HG02884 (cell line): ENCODE results near the gene UCK2.

Experiments
- ATAC-seq: cut with Tn5 transposase; IDR thresholded peaks from one replicate; pipeline ENCODE4 v1.9.1; 2021; ENCODE audit warnings: mild to moderate bottlenecking, moderate library complexity; ENCODE audit not compliant: unreplicated experiment

The UCK2 gene

DNA sequence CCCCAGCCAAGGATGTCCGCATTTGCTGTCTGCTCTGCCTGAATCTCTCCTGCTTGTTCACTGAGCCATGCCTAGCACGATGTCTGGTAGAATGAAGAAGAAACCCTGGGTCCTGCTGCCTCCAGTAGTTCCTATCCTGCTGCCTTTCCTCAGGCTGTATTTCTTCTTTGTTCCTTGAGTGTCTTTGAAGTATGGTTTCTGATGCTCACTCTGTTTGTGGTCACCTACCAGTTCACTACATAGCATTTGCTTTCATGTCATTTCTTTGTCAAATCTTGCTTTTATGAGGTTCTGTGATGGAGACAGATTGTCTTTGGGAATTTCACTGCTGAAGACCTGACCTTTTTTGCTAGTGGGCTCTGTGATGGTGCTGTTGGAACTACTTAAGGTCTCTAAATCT, 5.9 kb downstream of the UCK2 start:
- no peak for ATAC-seq

DNA sequence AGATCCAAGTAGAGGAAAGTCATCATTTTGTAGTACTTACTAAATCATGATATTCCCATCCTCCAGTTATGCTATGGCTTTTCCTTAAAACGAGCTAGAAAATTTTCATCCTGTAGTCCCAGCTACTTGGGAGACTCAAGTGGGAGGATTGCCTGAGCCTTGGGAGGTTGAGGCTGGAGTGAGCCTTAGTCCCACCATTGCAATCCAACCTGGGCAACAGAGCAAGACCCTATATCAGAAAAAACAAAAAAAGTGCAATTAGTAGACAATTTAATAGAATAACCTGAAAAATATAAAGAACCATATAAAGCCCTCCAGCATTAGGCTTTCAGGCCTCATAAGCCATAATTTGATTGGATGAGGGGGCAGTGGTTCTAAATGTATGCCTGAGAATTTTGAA, 6.8 kb downstream of the UCK2 start:
- no peak for ATAC-seq

DNA sequence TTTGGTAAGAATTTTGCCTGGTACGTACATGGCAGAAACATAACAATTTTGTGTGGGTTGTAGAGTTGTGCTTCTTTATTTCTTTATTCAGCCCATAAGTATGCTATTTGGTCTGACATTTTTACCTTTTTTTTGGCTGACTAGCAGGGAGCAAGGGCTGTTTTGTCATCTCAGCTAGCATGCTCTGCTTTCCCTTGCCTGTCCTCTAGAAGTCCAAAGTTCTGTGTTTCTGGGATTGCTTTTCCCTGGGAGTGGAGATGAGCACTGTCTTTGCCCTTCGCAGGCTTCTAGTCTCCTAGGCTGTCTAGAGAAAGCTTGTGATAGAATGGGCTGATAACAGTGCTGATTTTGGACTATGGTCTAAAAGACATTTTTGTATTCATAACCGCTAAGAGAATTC, 7.5 kb downstream of the UCK2 start:
- no peak for ATAC-seq

DNA sequence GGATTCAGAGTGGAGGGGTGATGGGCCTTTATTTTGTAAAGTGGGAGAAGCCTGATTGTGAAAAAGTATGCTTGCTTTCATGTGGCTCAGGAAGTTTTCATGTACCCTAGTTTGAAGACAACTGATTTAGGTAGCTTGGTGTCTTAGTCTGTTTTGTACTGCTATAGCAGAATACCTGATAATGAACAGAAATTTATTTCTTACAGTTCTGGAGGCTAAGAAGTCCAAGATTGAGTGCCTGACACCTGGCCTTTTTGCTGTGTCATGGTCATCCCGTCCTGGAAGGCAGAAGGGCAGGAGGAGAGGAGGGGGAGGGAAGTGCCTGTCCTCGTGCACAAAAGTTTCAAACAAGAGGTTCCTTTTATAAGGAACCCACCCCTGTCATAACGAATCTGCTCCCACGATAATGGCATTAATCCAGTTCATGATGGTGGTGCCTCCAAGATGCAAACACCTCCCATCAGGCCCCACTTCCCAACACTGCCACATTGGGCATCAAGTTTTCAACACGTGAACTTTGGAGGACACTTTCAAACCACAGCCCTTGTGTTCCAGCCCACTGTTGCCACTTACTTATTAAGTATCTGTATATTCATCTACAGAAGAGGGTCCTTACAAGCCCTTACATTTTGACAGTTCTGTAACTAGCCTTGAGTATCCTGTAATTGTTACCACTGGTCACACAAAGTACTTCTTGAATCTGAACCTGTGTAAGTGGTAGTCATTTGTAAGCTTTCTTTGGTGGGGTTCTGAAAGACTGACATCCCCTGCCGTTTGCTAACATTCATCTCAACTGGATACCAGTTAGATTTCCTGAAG, 9.5 kb downstream of the UCK2 start:
- ATAC-seq = no peak

DNA sequence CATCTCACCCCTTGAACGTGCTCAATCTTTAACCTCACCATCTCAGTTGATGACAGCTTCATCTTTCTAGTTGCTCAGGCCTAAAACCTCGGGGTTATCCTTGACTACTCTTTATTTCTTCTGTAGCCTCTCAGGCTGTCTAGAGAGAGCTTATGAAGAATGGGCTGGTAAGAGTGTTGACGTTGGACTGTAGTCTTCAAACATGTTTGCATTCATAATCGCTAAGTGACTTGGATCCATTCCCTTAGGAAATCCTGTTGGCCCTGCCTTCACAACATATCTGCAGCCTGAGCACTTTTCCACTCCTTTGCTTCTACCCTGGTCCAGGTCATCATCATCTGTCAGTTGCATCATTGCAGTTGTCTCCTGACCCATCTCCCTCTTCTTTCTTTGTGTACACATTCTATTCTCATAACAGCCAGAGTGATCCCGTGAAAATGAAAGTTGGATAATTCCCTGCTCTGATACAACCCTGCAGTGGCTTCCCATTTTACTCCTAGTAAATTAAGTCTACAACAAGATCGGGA, 10.5 kb downstream of the UCK2 start:
- no peak for ATAC-seq

DNA sequence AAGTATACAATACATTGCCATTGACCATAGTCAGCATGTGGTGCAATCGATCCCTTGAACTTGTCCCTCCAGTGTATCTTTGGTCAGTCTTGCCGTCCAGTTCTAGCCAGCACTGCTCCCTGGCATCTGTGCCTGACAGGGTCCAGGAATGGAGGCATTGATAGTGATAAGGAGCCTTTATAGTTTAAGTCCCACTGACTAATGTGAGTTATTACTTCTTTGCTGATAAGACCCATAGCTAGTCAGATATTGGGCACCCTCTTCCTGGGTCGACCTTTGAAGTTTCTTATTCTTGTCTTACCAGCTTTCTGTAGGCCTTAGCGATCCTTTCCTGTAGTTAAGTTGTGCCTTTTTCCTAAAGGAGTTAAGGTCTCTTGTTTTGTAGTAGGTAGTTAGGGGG, 13.0 kb downstream of the UCK2 start:
- no peak for ATAC-seq

DNA sequence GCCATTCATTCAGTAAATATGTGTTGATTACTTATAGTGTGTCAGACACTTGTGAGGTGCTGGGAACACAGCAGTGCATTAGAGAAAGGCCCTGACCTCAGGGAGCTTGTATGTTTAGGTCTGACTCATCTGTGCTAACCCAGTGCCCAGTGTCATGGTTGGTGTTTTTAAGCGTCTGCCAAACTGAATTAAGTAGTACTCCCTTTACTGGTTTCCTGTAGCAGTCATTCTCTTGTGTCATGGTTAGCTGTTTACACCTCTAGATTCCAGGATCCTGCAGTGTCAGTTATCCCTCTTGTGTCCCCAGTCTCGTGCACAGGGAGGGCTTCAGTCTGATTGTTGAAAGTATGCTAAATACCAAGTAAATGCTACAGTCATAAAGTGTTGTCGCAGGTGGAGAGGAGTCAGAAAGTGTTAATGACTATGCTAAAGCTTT, 14.2 kb downstream of the UCK2 start:
- no peak for ATAC-seq

DNA sequence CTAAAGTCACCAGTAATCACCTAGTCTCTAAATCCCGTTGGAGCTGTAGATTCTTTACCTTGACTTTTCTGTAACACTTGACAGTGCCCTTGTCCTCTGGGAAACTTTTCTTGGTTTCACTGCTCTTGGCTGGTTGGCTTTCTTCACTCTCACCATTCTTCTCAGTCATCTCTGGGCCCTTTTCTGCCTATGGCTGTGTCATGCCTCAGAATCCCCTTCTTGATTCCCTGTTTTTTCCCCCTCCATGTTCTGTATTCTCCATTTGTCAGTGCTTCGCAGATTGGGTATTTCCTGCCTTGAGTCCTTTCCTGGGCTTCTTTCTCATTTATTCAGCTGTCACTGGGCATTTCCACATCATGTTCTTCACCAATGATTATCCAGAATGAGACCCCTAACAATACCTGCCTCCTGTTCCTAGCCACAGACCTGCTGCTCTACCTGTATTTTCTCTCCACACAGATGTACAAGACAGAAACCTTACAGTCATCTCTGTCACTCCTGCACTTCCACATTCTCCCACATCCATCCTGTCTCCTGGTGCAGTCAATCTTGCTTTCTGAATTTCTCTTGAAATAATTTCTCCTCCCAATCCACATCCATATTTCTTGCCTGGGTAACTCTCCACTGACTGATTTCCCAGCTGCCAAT, 14.7 kb downstream of the UCK2 start:
- no peak for ATAC-seq

DNA sequence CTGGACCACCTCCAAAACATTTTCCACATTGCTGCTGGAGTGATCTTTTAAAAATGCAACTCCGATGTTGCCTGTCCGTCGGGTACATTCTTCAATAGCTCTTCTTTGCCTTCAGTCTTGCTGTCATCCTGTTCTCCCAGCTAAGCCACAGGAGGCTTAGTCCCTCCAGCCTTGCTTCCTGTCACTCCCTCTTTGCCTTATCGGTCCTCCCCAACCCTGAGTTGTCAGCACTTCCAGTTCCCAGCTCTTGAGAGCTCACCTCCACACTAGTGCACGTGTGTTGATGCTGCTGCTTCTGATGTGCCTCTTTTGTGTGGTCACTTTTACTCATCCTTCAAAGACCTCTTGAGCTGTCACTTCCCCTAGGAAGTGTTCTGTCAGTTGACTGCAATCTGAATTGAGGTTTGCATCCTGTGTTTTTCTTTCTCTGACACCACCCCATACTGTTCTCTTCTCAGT, 15.3 kb downstream of the UCK2 start:
- ATAC-seq = peak; percentile 61

DNA sequence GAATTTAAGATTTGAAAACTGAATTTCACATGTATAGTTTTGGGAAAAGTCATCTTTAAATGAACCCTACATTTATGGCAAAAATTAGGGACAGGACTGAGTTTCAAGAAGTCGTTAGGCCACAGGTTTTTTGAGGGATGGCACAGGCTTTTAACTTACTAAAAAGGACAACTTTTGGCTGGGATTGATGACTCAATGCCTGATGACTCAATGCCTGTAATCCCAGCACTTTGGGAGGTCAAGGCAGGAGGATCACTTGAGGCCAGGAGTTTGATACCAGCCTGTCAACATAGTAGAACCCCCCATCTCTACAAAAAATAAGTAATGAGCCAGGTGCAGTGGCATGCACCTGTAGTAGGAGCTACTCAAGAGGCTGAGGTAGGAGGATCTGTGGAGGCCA, 15.9 kb downstream of the UCK2 start:
- ATAC-seq = no peak

DNA sequence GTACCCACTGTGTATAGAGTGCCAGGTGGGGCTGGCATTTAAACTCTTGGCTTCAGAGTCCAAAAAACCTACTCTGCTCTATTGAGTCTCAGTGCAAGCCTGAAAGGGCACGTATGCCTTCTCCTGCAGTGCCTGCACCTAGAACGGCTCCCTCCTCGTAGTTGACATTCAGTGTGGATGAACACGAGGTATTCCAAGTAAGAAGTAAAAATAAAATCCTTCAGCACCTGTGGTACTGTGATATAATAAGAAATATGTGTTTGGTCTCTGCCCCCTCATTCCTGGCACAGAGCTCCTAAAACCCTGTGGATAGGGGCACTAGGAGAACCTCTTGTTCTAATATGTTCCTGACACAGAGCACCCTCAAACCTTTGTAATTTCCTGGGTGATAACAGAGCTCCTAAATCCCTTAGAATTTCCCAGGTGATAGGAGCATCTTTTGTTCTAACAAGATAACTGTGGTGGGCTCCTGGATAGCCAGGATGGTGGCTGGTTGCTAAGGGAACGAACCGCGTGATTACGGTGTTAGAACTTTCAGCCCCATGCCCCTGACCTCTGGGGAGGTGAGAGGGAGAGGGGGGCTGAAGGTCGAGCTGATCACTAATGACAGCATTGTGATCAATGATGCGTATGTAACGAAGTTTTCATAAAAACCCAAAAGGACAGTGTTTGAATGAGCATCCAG, 16.8 kb downstream of the UCK2 start:
- ATAC-seq = no peak

DNA sequence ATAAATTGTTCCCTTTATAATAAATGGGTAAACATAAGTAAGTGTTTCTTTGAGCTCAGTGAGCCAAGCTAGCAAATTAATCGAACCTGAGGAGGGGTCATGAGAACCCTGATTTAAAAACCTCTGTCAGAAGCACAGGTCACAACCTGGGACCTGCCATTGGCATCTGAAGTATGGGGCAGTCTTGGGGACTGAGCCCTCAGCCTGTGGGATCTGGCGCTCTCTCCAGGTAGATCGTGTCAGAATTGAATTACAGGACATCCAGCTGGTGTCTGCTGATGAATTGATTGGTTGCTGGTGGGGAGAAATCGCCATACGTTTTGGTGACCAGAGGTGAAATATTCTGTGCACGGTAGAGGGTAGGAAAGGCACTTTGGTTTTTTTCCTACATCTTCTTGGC, 17.5 kb downstream of the UCK2 start:
- ATAC-seq = no peak

DNA sequence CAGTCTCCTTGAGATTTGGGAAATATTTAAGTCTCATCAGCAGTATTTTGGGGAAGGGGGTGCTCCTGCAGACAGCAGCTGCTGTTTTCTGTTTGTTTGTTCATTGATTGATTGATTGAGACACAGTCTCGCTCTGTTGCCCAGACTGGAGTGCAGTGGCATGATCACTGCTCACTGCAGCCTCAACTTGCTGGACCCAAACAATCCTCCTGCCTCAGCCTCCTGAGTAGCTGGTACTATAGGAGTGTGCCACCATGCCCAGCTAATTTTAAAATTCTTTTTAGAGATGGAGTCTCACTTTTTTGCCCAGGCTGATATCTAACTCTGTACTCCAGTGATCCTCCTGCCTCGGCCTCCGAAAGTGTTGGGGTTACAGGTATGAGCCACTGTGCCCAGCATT, 18.2 kb downstream of the UCK2 start:
- no peak for ATAC-seq

DNA sequence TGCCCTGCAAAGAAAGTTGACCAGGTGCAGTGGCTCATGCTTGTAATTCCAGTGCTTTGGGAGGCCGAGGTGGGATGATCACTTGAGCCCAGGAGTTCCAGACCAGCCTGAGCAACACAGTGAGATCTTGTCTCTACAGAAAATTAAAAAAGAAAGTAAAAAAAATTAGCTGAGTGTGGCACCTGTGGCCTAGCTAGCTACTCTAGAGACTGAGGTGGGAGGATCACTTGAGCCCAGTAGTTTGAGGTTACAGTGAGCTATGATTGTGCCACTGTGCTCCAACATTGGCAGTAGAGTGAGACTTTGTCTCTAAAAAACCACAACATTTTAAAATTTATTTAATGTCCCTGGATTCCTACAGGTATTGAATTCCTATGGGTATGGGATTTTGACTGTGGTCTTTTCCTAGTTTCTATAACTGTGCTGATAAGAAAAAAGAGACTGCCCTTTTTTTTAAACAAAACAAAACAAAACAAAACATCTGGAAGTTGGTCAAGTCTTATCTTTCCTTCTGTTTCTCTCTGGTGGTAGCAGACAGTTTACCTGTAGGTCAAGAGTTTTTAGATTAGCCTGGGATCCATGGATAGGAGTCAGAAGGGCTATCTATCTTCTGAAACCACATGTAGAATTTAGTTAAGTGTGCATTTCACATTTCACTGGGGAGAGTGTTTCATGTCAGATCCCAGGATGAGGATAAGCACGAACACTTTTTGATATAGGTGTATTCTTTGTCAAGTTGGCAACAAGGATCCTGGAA, 18.8 kb downstream of the UCK2 start:
- ATAC-seq = no peak

DNA sequence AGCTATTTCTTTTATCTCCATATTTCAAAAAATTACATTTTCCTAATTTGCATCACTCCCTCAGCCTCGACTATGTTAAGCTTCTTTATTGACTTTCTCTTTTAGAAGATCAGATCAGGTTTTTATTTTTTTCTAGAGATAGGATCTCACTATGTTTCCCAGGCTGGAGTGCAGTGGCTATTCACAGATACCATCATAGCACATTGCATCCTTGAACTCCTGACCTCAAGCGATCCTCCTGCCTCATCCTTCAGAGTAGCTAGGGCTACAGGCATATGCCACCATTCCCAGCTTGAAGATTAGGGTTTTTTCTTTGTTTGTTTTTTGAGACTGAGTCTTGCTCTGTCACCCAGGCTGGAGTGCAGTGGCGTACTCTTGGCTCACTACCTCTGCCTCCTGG, 20.1 kb downstream of the UCK2 start:
- ATAC-seq = no peak

DNA sequence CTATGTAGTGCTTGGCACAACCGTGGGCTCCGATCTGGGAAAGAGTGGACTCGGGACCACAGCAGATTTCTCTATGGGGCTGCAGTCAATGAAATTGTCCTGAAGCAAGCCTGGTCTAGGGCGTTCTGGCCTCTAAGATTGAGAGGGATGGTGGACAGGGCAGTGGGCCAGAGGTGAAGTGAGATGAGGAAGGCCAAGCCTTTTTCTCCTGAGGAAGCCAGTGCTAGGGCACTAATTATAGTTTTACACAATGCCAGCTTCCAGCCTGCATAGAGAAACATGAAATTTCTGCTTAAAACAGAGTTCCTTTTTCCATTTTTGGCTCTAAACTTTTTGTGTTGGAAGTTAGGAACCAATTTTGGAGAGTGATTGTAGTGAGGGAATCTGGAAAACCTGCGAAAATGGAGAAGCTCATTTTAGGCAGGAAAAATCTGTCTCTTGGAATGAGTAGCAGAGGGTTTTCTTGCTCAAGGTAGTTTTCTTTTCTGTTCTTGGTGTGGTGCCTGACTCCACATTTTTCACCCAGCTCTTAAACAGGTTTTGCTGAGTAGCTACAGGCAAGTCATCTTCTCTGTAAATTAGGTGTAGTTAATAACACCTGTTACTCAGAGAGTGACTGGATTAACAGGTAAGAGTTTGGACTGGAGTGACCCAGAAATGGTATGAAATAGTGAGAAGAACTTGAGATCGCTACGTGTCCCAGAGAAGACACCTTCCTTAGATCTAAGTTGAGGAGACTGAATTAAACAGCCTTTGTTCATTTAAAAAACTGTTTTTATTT, 22.1 kb downstream of the UCK2 start:
- ATAC-seq = no peak

DNA sequence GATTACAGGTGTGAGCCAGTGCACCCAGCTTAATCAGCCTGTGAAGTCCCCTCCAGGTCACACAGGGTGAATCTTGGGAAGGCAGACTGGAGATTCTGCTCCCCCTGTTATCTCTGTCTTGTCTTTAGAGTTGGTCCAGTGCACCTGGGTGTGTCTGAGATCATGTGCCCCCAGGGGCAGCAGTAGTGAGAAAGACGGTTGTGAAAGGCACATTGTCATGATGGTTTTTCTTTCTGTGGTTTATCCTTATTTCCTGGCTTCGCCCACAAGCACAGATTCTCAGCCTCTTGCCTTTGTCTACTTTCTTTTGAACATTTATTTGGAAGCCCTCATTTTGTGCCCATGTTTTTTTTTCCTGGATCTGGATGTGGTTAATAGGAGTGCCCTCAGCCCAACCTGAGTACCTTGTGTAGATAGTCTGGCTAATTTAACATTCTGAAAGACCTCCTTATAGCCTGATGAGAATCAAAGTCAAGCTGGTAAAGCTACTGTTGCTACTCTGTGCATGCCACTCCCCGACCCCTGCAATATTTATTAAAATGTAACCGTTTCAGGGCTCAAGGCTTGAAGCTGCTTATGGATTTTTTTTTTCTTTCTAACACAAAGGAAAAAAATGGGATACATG, 23.7 kb downstream of the UCK2 start:
- ATAC-seq = peak; percentile 44

DNA sequence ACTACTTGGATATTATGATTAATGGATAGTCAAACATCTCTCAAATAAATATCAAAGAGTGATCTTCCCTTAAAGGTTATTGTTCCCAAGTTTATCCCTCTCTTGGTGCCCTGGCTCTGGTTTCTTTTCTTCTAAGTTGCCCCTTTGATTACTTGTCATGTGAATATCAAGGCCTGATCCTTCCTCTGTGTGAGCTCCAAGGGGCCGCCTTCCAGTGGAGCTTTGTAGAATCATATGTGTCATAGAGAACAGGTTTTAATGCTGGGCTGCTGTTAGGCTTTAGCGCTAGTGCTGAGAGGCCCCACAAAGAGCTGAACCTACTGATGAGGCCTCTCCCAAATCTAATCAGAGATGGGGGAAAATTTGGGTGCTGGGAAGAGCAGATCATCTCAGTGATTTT, 25.5 kb downstream of the UCK2 start:
- no peak for ATAC-seq

DNA sequence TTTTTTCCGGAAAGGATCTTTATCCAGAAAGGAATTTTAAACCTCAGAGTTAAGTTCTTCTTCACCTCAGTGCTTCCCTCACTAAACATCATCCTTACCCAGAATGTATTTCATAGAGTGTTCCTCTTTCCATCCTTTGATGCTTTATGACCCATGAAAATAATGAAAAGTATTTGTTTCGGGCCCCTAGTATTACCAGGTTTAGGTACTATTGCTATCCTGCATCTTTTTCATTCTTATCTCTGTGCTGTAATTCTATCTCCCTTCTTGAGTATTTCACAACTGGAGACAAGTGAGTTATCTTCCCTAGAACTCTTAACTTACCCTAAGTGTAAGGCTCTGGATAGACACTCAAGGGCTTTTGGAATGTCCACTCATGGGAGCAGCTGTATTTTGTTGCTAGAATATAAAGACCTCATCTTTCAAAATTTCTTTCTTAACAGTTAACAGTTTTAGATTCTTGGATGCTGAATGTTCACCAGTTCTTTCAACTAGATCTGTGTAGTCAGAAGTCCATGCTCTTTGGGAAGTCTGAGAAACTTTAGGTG, 26.2 kb downstream of the UCK2 start:
- ATAC-seq = no peak
